ENCODE results near the gene BMI1. TPM values are rescaled to one million over a fixed set of nuclear protein-coding genes. Genes with fewer than 3 reads are reported as not detected.
A peak's percentile ranks its signal among the peaks of the same experiment; 100 is the strongest.

BMI1 gene
- total RNA-seq, 1 experiment from 2014 or later: 3.4 TPM

DNA sequence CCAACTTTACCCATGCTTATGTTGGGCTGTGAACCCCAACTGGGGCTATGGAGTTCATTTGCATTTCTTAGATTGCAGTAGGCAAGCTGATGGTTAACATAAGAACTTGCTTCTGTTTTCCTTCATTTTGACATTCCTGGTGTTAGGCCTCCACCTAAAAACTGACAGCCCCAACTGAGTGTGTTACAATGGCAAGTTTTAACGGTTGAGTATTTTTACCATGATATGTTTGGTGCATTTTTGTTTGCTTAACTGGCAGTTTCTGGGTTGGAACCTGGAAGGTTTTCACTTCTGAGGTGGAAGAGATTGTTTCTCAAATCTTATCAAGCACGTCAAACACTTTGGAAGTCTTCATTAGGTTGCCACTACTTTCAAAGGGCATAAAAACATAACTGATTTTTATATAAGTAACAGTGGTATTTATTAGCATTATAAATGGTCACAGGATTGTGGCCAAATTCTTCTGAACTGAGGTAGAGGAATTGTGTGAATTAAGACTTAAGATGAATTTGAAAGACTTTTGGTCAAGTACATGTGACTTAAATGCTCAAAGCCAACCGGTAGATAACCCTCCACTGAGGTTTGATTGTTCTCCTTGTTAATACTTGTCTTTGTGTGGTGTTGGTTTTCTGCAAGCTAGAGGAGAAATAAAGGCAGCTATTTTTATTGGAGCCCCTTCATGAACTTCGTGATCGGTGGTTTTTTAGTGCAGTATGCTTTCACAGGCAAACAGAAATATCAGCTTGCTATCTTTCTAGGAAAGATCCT, 2.8 kb downstream of the BMI1 start (continued):
- TF ChIP-seq GABPB1 (CRISPR knock-in tag; IDR thresholded peaks at IDR 0.05) (no peak), NFYB (CRISPR knock-in tag; conservative IDR thresholded peaks at IDR 0.05; ENCODE audit: low read depth) (no peak), EMX1 (CRISPR knock-in tag; IDR thresholded peaks at IDR 0.05) (no peak), ZMAT4 (CRISPR knock-in tag; IDR thresholded peaks at IDR 0.05) (no peak), ZNF512 (CRISPR knock-in tag; IDR thresholded peaks at IDR 0.05; ENCODE audit: borderline replicate concordance) (no peak), RORB (CRISPR knock-in tag; IDR thresholded peaks at IDR 0.05) (no peak), MAX (CRISPR knock-in tag; IDR thresholded peaks at IDR 0.05) (no peak), HMGA2 (CRISPR knock-in tag; IDR thresholded peaks at IDR 0.05) (no peak), JUN (CRISPR knock-in tag; IDR thresholded peaks at IDR 0.05) (no peak), MYBL2 (CRISPR knock-in tag; IDR thresholded peaks at IDR 0.05) (no peak), ZNF416 (CRISPR knock-in tag; IDR thresholded peaks at IDR 0.05) (no peak)
- TF ChIP-seq, protein P1, sequence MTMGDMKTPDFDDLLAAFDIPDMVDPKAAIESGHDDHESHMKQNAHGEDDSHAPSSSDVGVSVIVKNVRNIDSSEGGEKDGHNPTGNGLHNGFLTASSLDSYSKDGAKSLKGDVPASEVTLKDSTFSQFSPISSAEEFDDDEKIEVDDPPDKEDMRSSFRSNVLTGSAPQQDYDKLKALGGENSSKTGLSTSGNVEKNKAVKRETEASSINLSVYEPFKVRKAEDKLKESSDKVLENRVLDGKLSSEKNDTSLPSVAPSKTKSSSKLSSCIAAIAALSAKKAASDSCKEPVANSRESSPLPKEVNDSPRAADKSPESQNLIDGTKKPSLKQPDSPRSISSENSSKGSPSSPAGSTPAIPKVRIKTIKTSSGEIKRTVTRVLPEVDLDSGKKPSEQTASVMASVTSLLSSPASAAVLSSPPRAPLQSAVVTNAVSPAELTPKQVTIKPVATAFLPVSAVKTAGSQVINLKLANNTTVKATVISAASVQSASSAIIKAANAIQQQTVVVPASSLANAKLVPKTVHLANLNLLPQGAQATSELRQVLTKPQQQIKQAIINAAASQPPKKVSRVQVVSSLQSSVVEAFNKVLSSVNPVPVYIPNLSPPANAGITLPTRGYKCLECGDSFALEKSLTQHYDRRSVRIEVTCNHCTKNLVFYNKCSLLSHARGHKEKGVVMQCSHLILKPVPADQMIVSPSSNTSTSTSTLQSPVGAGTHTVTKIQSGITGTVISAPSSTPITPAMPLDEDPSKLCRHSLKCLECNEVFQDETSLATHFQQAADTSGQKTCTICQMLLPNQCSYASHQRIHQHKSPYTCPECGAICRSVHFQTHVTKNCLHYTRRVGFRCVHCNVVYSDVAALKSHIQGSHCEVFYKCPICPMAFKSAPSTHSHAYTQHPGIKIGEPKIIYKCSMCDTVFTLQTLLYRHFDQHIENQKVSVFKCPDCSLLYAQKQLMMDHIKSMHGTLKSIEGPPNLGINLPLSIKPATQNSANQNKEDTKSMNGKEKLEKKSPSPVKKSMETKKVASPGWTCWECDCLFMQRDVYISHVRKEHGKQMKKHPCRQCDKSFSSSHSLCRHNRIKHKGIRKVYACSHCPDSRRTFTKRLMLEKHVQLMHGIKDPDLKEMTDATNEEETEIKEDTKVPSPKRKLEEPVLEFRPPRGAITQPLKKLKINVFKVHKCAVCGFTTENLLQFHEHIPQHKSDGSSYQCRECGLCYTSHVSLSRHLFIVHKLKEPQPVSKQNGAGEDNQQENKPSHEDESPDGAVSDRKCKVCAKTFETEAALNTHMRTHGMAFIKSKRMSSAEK (CRISPR knock-in tag; IDR thresholded peaks at IDR 0.05; ENCODE audit: borderline replicate concordance): no peak

DNA sequence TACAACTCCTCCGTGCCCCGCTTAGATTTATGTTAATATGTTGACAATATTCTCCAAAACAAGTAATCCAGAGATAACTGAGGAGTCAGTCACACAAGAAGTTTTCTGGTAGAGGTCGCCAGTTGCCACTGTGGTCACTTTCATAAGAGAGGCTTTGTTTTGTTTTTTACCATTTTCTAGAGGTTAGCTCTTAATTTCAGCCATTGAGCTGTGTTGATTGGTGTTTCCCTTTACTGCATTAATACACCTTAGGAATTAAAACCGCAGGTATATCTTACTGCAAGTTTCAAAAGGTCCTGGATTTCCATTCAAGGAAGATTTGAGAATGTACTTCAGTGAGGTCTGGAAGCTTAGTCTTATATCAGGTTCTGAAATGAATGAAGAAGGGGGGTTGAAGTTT, 3.5 kb downstream of the BMI1 start:
- ChIA-PET POLR2A (no interaction called here), CTCF (no interaction called here)
- Mint-ChIP-seq H3K4me1 (peaks cover 47% of the 10 kb centered on the region), H3K27ac (no peak overlapping the region), H3K4me3 (peak overlapping the region; percentile 78), H3K9me3 (no peaks in the 10 kb centered on the region), H3K27me3 (ENCODE audit: low read depth) (peaks cover 85% of the 10 kb centered on the region), H3K36me3 (no peaks in the 10 kb centered on the region)
- no peak for ATAC-seq
- TF ChIP-seq TP53 (CRISPR knock-in tag; IDR thresholded peaks at IDR 0.05): no peak
- TF ChIP-seq ELF4 (CRISPR knock-in tag; IDR thresholded peaks at IDR 0.05; ENCODE audit: low read depth): no peak
- TF ChIP-seq, protein P2, sequence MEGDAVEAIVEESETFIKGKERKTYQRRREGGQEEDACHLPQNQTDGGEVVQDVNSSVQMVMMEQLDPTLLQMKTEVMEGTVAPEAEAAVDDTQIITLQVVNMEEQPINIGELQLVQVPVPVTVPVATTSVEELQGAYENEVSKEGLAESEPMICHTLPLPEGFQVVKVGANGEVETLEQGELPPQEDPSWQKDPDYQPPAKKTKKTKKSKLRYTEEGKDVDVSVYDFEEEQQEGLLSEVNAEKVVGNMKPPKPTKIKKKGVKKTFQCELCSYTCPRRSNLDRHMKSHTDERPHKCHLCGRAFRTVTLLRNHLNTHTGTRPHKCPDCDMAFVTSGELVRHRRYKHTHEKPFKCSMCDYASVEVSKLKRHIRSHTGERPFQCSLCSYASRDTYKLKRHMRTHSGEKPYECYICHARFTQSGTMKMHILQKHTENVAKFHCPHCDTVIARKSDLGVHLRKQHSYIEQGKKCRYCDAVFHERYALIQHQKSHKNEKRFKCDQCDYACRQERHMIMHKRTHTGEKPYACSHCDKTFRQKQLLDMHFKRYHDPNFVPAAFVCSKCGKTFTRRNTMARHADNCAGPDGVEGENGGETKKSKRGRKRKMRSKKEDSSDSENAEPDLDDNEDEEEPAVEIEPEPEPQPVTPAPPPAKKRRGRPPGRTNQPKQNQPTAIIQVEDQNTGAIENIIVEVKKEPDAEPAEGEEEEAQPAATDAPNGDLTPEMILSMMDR (IDR thresholded peaks at IDR 0.05): no peak
- TF ChIP-seq ZNF423 (CRISPR knock-in tag; IDR thresholded peaks at IDR 0.05): no peak
- TF ChIP-seq ETV6 (CRISPR knock-in tag; IDR thresholded peaks at IDR 0.05): no peak
- TF ChIP-seq, protein P3, sequence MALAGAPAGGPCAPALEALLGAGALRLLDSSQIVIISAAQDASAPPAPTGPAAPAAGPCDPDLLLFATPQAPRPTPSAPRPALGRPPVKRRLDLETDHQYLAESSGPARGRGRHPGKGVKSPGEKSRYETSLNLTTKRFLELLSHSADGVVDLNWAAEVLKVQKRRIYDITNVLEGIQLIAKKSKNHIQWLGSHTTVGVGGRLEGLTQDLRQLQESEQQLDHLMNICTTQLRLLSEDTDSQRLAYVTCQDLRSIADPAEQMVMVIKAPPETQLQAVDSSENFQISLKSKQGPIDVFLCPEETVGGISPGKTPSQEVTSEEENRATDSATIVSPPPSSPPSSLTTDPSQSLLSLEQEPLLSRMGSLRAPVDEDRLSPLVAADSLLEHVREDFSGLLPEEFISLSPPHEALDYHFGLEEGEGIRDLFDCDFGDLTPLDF (CRISPR knock-in tag; IDR thresholded peaks at IDR 0.05): no peak
- no peak for TF ChIP-seq NR1H2 (CRISPR knock-in tag; IDR thresholded peaks at IDR 0.05)
- TF ChIP-seq, protein P4, sequence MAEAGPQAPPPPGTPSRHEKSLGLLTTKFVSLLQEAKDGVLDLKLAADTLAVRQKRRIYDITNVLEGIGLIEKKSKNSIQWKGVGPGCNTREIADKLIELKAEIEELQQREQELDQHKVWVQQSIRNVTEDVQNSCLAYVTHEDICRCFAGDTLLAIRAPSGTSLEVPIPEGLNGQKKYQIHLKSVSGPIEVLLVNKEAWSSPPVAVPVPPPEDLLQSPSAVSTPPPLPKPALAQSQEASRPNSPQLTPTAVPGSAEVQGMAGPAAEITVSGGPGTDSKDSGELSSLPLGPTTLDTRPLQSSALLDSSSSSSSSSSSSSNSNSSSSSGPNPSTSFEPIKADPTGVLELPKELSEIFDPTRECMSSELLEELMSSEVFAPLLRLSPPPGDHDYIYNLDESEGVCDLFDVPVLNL (CRISPR knock-in tag; IDR thresholded peaks at IDR 0.05; ENCODE audit: borderline replicate concordance, low read depth): no peak
- TF ChIP-seq NR2C2 (CRISPR knock-in tag; IDR thresholded peaks at IDR 0.05): no peak
- no peak for TF ChIP-seq CREB1 (CRISPR knock-in tag; IDR thresholded peaks at IDR 0.05)
- DNase-seq (ENCODE audit: low spot score): no peak
